ENCODE data around the gene ATP1A3. TPM values are rescaled to one million over a fixed set of nuclear protein-coding genes. Genes with fewer than 3 reads are reported as not detected.

Gene ATP1A3
- polyA plus RNA-seq, 1 of the 3 experiments (the other 2 are of a cell fraction) = 0.77 TPM

DNA sequence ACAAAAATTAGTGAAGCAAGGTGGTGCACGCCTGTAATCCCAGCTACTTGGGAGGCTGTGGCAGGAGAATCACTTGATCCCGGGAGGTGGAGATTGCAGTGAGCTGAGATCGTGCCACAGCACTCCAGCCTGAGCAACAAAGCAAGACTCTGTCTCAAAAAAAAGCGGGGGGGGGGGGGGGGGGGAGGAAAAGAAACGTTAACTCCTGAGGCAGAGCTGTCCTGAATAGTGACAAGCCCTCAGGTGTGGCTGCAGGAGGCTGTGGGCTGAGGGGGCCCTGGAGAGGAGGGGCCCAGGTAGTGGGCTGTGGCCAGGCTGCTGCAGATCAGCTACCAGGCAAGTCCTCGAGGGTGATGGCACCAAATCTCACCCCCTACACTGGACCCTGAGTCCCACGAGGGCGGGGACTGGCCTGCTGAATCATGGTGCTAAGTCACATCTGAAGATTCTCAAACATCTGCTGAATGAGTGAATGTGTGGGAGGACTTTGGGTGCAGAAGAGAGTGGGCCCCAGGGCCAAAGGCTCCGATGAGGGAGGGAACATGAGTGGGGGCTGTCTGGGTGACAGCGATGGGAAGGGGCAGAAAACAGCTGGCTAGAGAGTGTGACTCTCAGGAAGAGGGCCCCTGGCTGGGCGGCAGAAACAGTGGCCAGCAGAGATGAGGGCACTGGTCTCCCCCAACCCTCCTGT, 24.6 kb upstream of the ATP1A3 start (continued):
- TF ChIP-seq RFX5 (IDR thresholded peaks at IDR 0.05; ENCODE audit: low read length) (no peak), FOXJ3 (CRISPR knock-in tag; IDR thresholded peaks at IDR 0.05) (no peak), TCF12 (IDR thresholded peaks at IDR 0.05) (no peak), SMC3 (IDR thresholded peaks at IDR 0.05; ENCODE audit: low read depth, low read length) (no peak), MEF2A (IDR thresholded peaks at IDR 0.05; ENCODE audit: borderline replicate concordance, low read depth) (no peak), YY1 (IDR thresholded peaks at IDR 0.05; ENCODE audit: low read depth) (no peak), RXRA (IDR thresholded peaks at IDR 0.05; ENCODE audit: borderline replicate concordance, low read depth) (no peak)
- TF ChIP-seq, protein P1, sequence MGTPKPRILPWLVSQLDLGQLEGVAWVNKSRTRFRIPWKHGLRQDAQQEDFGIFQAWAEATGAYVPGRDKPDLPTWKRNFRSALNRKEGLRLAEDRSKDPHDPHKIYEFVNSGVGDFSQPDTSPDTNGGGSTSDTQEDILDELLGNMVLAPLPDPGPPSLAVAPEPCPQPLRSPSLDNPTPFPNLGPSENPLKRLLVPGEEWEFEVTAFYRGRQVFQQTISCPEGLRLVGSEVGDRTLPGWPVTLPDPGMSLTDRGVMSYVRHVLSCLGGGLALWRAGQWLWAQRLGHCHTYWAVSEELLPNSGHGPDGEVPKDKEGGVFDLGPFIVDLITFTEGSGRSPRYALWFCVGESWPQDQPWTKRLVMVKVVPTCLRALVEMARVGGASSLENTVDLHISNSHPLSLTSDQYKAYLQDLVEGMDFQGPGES (IDR thresholded peaks at IDR 0.05; ENCODE audit: low read depth, low read length) = no peak

DNA sequence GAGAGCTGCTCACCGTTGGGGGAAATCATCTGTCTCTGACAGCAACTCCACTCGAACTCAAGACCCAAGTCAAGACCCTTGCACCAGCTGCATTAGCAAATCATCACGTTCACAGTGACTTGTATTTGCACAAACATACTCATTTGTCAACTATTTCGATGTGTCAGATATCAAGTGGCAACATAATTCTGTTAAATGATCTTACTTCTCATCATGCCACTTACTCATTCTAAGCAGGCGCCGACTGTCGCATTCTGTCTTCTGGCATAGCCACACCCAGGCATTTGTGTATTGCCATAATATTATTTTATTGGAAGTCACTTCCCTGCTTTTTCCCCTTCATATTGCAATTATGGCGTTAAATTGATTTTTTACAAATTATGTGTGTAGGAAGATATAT, 23.0 kb upstream of the ATP1A3 start:
- Histone ChIP-seq H4K20me1 (ENCODE audit: insufficient read depth) (no peaks in the 10 kb centered on the region), H3K36me3 (replicated peaks in 1 of 2; ENCODE audit: control insufficient read depth in 1 of 2, insufficient read depth in 2 of 2, low read length in 1 of 2) (no peaks in the 10 kb centered on the region)
- WGBS (ENCODE audit: low lambda C conversion rate) = 62% methylated on average over 8 of the region's 8 CpGs
- TF ChIP-seq TCF12 (IDR thresholded peaks at IDR 0.05) = no peak
- no peak for TF ChIP-seq SMC3 (IDR thresholded peaks at IDR 0.05; ENCODE audit: low read depth, low read length)
- TF ChIP-seq NRF1 (IDR thresholded peaks at IDR 0.05; ENCODE audit: low read depth, low read length) = no peak
- TF ChIP-seq, protein P2, sequence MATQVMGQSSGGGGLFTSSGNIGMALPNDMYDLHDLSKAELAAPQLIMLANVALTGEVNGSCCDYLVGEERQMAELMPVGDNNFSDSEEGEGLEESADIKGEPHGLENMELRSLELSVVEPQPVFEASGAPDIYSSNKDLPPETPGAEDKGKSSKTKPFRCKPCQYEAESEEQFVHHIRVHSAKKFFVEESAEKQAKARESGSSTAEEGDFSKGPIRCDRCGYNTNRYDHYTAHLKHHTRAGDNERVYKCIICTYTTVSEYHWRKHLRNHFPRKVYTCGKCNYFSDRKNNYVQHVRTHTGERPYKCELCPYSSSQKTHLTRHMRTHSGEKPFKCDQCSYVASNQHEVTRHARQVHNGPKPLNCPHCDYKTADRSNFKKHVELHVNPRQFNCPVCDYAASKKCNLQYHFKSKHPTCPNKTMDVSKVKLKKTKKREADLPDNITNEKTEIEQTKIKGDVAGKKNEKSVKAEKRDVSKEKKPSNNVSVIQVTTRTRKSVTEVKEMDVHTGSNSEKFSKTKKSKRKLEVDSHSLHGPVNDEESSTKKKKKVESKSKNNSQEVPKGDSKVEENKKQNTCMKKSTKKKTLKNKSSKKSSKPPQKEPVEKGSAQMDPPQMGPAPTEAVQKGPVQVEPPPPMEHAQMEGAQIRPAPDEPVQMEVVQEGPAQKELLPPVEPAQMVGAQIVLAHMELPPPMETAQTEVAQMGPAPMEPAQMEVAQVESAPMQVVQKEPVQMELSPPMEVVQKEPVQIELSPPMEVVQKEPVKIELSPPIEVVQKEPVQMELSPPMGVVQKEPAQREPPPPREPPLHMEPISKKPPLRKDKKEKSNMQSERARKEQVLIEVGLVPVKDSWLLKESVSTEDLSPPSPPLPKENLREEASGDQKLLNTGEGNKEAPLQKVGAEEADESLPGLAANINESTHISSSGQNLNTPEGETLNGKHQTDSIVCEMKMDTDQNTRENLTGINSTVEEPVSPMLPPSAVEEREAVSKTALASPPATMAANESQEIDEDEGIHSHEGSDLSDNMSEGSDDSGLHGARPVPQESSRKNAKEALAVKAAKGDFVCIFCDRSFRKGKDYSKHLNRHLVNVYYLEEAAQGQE (IDR thresholded peaks at IDR 0.05; ENCODE audit: low read depth, low read length) = no peak
- TF ChIP-seq NFIC (IDR thresholded peaks at IDR 0.05; ENCODE audit: borderline replicate concordance) = no peak
- no peak for TF ChIP-seq GATA2 (CRISPR knock-in tag; IDR thresholded peaks at IDR 0.05)
- TF ChIP-seq TAF1 (IDR thresholded peaks at IDR 0.05; ENCODE audit: borderline replicate concordance, low read depth, low read length) = no peak
- TF ChIP-seq, protein P3, sequence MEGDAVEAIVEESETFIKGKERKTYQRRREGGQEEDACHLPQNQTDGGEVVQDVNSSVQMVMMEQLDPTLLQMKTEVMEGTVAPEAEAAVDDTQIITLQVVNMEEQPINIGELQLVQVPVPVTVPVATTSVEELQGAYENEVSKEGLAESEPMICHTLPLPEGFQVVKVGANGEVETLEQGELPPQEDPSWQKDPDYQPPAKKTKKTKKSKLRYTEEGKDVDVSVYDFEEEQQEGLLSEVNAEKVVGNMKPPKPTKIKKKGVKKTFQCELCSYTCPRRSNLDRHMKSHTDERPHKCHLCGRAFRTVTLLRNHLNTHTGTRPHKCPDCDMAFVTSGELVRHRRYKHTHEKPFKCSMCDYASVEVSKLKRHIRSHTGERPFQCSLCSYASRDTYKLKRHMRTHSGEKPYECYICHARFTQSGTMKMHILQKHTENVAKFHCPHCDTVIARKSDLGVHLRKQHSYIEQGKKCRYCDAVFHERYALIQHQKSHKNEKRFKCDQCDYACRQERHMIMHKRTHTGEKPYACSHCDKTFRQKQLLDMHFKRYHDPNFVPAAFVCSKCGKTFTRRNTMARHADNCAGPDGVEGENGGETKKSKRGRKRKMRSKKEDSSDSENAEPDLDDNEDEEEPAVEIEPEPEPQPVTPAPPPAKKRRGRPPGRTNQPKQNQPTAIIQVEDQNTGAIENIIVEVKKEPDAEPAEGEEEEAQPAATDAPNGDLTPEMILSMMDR (IDR thresholded peaks at IDR 0.05) = no peak
- TF ChIP-seq RFX5 (IDR thresholded peaks at IDR 0.05; ENCODE audit: low read length) = no peak
- TF ChIP-seq, protein P4, sequence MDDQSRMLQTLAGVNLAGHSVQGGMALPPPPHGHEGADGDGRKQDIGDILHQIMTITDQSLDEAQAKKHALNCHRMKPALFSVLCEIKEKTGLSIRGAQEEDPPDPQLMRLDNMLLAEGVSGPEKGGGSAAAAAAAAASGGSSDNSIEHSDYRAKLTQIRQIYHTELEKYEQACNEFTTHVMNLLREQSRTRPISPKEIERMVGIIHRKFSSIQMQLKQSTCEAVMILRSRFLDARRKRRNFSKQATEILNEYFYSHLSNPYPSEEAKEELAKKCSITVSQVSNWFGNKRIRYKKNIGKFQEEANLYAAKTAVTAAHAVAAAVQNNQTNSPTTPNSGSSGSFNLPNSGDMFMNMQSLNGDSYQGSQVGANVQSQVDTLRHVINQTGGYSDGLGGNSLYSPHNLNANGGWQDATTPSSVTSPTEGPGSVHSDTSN (IDR thresholded peaks at IDR 0.05) = no peak
- TF ChIP-seq, protein P1 (IDR thresholded peaks at IDR 0.05; ENCODE audit: low read depth, low read length) = no peak
- TF ChIP-seq, protein P5, sequence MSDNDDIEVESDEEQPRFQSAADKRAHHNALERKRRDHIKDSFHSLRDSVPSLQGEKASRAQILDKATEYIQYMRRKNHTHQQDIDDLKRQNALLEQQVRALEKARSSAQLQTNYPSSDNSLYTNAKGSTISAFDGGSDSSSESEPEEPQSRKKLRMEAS (IDR thresholded peaks at IDR 0.05; ENCODE audit: low read depth) = no peak
- TF ChIP-seq, protein P6, sequence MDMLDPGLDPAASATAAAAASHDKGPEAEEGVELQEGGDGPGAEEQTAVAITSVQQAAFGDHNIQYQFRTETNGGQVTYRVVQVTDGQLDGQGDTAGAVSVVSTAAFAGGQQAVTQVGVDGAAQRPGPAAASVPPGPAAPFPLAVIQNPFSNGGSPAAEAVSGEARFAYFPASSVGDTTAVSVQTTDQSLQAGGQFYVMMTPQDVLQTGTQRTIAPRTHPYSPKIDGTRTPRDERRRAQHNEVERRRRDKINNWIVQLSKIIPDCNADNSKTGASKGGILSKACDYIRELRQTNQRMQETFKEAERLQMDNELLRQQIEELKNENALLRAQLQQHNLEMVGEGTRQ (IDR thresholded peaks at IDR 0.05; ENCODE audit: borderline replicate concordance, low read depth, low read length) = no peak
- no peak for TF ChIP-seq YY1 (IDR thresholded peaks at IDR 0.05; ENCODE audit: low read depth)
- TF ChIP-seq EP300 (IDR thresholded peaks at IDR 0.05; ENCODE audit: borderline replicate concordance in 1 of 2, low read depth in 1 of 2, low read length in 1 of 2) = no peak
- no peak for TF ChIP-seq FOXJ3 (CRISPR knock-in tag; IDR thresholded peaks at IDR 0.05)
- no peak for TF ChIP-seq TEAD4 (IDR thresholded peaks at IDR 0.05; ENCODE audit: borderline replicate concordance, insufficient read depth)

More for the DNA sequence above, 23.0 kb upstream of the ATP1A3 start:
- Histone ChIP-seq H3K27ac (ENCODE audit: low read depth in 2 of 2, low read length in 1 of 2) (no peak overlapping the region), H3K9ac (no peak overlapping the region), H3K9me3 (no peaks in the 10 kb centered on the region), H3F3A (replicated peaks; ENCODE audit: insufficient read depth) (no peaks in the 10 kb centered on the region), H3K9me2 (no peaks in the 10 kb centered on the region), H3K4me2 (no peak overlapping the region), H3K27me3 (ENCODE audit: insufficient read depth) (no peaks in the 10 kb centered on the region), H3K4me3 (ENCODE audit: low read depth in 2 of 2, low read length in 1 of 2) (no peak overlapping the region), H2AFZ (ENCODE audit: low read depth) (no peak overlapping the region), H3K4me1 (ENCODE audit: control insufficient read depth in 1 of 2, insufficient read depth in 2 of 2, low read depth in 1 of 2, low read length in 1 of 2) (no peaks in the 10 kb centered on the region), H3K79me2 (ENCODE audit: insufficient read depth) (no peaks in the 10 kb centered on the region)
- DNase-seq = no peak
- CTCF ChIA-PET = interaction anchor here (0.9 to 2.7 kb wide), 4 partner anchors 11 to 40 kb away, joined by 3 to 14 read pairs (median 8); no protein-coding TSS in a partner anchor
- POLR2A ChIA-PET = no interaction called here

Data from SK-N-SH (cell line).